Calu3 (cell line): ENCODE results near the gene ACAP3. TPM values are rescaled to one million over a fixed set of nuclear protein-coding genes. Genes with fewer than 3 reads are reported as not detected.

Source experiments
- BruUV-seq: library from RNA; stranded (reverse); fragments of 400-500 nt; replicated peaks from 2 replicates; lab custom pipeline; 2021; lab: Mats Ljungman, UMichigan
- CTCF ChIA-PET: fragments of 300-600 bp; sonication (Branson Sonifier 250); formaldehyde crosslinking; loops from one replicate; lab custom pipeline; 2022; ENCODE audit warnings: antibody characterized with exemption; lab: Charles Lee
- DNase-seq: peaks from one replicate; pipeline ENCODE4 v3.0.0; 2022
- H3K27ac Mint-ChIP-seq: one replicate; pipeline ENCODE4 v1.8.0; 2022; ENCODE audit warnings: mixed read lengths; ENCODE audit not compliant: unreplicated experiment
- H3K27me3 Mint-ChIP-seq: one replicate; pipeline ENCODE4 v1.8.0; 2022; ENCODE audit warnings: mixed read lengths; ENCODE audit not compliant: unreplicated experiment
- H3K36me3 Mint-ChIP-seq: one replicate; pipeline ENCODE4 v1.8.0; 2022; ENCODE audit warnings: mild to moderate bottlenecking, moderate library complexity, mixed read lengths; ENCODE audit not compliant: insufficient read depth, unreplicated experiment
- H3K4me1 Mint-ChIP-seq: one replicate; pipeline ENCODE4 v1.8.0; 2022; ENCODE audit warnings: mild to moderate bottlenecking, low read depth, mixed read lengths; ENCODE audit not compliant: unreplicated experiment
- H3K4me3 Mint-ChIP-seq: one replicate; pipeline ENCODE4 v1.8.0; 2022; ENCODE audit warnings: mild to moderate bottlenecking, low read depth, moderate library complexity, mixed read lengths; ENCODE audit not compliant: unreplicated experiment
- H3K9me3 Mint-ChIP-seq: one replicate; pipeline ENCODE4 v1.8.0; 2022; ENCODE audit warnings: low read depth, mixed read lengths; ENCODE audit not compliant: unreplicated experiment
- CTCF ChIP-seq: fragments of 200-600 bp; IDR thresholded peaks from one replicate; pipeline ENCODE4 v1.8.0; 2022; ENCODE audit warnings: antibody characterized with exemption; ENCODE audit not compliant: unreplicated experiment
- intact Hi-C: fragments of 100-400 bp; cut with micrococcal nuclease; formaldehyde crosslinking; loops from one replicate; pipeline ENCODE4 v1.10.0; 2022; ENCODE audit not compliant: unreplicated experiment
- total RNA-seq: library from RNA; stranded (reverse); gene quantifications from 2 replicates; pipeline ENCODE4 v1.2.3, GENCODE V29; 2022

Gene ACAP3
- total RNA-seq, 1 experiment from 2014 or later, result 41.1 TPM

GRCh38 chr1:1309251-1310108 is 1.8 kb upstream of the ACAP3 start:
- H3K36me3 Mint-ChIP-seq, result peaks cover 75% of the 10 kb centered on the region
- no peaks in the 10 kb centered on the region for H3K9me3 Mint-ChIP-seq
- BruUV-seq, result TSS peak; percentile 39
- H3K27ac Mint-ChIP-seq, result no peak overlapping the region
- intact Hi-C loops, result no loop called here
- TF ChIP-seq CTCF, result no peak
- H3K27me3 Mint-ChIP-seq, result no peaks in the 10 kb centered on the region
- no peaks in the 10 kb centered on the region for H3K4me1 Mint-ChIP-seq
- DNase-seq, result no peak
- H3K4me3 Mint-ChIP-seq, result peak overlapping the region; percentile 73
- CTCF ChIA-PET, result interaction anchor here (0.6 kb wide), 1 partner anchor 131 kb away, joined by 3 read pairs; no protein-coding TSS in a partner anchor

- Mint-ChIP-seq H3K27ac (no peak overlapping the region), H3K27me3 (no peaks in the 10 kb centered on the region), H3K4me1 (no peaks in the 10 kb centered on the region), H3K9me3 (no peaks in the 10 kb centered on the region), H3K36me3 (peaks cover 73% of the 10 kb centered on the region), H3K4me3 (peak overlapping the region; percentile 73)
- CTCF ChIA-PET, result no interaction called here
- no peak for TF ChIP-seq CTCF
- DNase-seq, result no peak
- no TSS peak for BruUV-seq
- intact Hi-C loops, result no loop called here
Observed at GRCh38 chr1:1308756-1309250, 1.1 kb upstream of the ACAP3 start.

GRCh38 chr1:1307261-1307922 is 338 bp downstream of the ACAP3 start:
- Mint-ChIP-seq H3K4me3 (peak overlapping the region; percentile 73), H3K36me3 (peaks cover 62% of the 10 kb centered on the region), H3K4me1 (no peaks in the 10 kb centered on the region), H3K9me3 (no peaks in the 10 kb centered on the region), H3K27ac (no peak overlapping the region), H3K27me3 (no peaks in the 10 kb centered on the region)
- TF ChIP-seq CTCF, result no peak
- BruUV-seq, result no TSS peak
- CTCF ChIA-PET, result no interaction called here
- peak; percentile 43 for DNase-seq
- intact Hi-C loops, result no loop called here

- intact Hi-C loops, result no loop called here
- no peaks in the 10 kb centered on the region for H3K4me1 Mint-ChIP-seq
- CTCF ChIA-PET, result no interaction called here
- H3K9me3 Mint-ChIP-seq, result no peaks in the 10 kb centered on the region
- BruUV-seq, result no TSS peak
- no peak for DNase-seq
- H3K4me3 Mint-ChIP-seq, result peak overlapping the region; percentile 73
- H3K27me3 Mint-ChIP-seq, result no peaks in the 10 kb centered on the region
- H3K36me3 Mint-ChIP-seq, result peaks cover 61% of the 10 kb centered on the region
- no peak for TF ChIP-seq CTCF
- no peak overlapping the region for H3K27ac Mint-ChIP-seq
Observed at GRCh38 chr1:1306661-1307260, 969 bp downstream of the ACAP3 start.
